HG03280 (cell line): ENCODE results near the gene OR6N2.

Experiments used
- ATAC-seq: cut with Tn5 transposase; IDR thresholded peaks from one replicate; pipeline ENCODE4 v1.9.1; 2021; ENCODE audit warnings: mild to moderate bottlenecking, moderate library complexity; ENCODE audit not compliant: unreplicated experiment

Gene OR6N2

GRCh38 chr1:158771950-158772866 is 8.8 kb downstream of the OR6N2 start, which contains the start of gene OR6N1:
Gene OR6N1 (minus strand): TSS chr1:158772195. CDS start chr1:158766682, 5,513 bp downstream.
- no peak for ATAC-seq

GRCh38 chr1:158754420-158754819 is 26.6 kb downstream of the OR6N2 start, which contains the start of gene OR6K6:
Gene OR6K6 (plus strand): TSS chr1:158754720. CDS start chr1:158754888, 168 bp downstream.
- ATAC-seq, result no peak

GRCh38 chr1:158752155-158752712 is 28.8 kb downstream of the OR6N2 start:
- no peak for ATAC-seq

- ATAC-seq, result no peak
Observed at GRCh38 chr1:158735848-158736247, 45.2 kb downstream of the OR6N2 start.

- ATAC-seq, result no peak
Observed at GRCh38 chr1:158732524-158732923, 48.5 kb downstream of the OR6N2 start.

- ATAC-seq, result no peak
Observed at GRCh38 chr1:158731707-158732106, 49.3 kb downstream of the OR6N2 start.

DNA sequence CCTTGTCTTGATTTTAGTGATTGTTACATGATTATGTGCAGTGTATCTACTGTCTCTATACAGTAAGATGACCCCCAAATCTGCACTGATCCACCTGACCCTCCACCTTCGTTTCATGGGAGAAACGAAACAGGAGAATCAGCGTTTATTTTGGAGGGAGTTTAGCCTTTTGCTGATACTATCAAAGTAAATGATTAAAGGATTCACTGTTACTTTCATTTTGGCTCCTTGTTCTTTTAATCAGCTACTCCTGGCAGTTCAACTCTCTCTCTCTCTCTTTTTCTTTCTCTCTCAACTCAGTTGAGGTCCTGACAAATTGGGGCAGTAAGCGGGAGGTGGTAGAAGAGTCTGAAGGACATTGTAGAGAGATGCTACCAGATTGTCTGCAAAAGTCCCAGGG is 50.6 kb downstream of the OR6N2 start:
- no peak for ATAC-seq

DNA sequence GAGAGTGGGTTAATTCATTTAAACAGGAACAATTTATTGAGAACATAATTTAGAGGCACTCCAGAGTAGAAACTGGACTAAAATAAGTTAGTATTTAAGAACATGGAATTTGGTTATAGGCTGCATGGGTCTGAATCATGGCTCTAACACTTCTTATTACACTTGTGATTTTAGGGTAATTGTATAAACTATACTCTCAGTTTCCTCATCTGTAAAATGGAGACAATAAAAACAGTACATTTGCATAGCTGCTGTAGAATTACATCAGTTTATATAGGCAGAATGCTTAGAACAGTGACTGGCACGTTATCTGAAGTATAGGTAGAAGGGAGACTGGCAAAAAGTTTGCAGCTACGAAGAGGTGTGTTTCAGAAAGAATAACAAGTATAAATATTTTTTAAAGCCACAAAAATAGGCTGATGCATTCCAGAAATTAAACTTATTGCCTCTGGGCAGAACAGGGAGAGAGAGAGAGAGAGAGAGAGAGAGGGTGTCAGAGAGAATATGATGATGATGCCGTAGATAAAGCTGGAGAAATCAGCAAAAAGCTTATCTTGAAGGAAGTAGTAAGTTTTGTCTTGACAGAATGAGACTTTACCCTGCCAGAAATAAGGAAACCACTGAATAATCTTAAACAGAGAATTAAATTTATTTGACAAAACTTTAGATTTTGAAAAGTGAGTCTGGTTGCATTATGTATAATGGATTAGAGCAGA is 52.3 kb downstream of the OR6N2 start:
- ATAC-seq, result no peak

- ATAC-seq, result no peak
Observed at GRCh38 chr1:158724442-158724841, 56.6 kb downstream of the OR6N2 start.
